Suprapubic skin (tissue), 4 donors: ENCODE data around the gene KCNMB2.

Source experiments
- CTCF ChIP-seq, 2 donors: fragments of 200-600 bp in 1 of 2; fragments of 450-650 bp in 1 of 2; sonication (generic) in 1 of 2; IDR thresholded peaks; one replicate each; pipeline ENCODE4 v1.5.1; 2016 to 2019; ENCODE audit warnings: antibody characterized with exemption in 2 of 2, mild to moderate bottlenecking in 1 of 2, moderate library complexity in 1 of 2
- EP300 ChIP-seq: sonication (generic); formaldehyde crosslinking; IDR thresholded peaks from one replicate; pipeline ENCODE4 v1.6.1; 2017; ENCODE audit warnings: antibody characterized with exemption
- POLR2A ChIP-seq, 2 donors: fragments of 450-650 bp; IDR thresholded peaks; one replicate each; pipeline ENCODE4 v1.6.1; 2017; ENCODE audit warnings: antibody characterized with exemption in 2 of 2, mild to moderate bottlenecking in 2 of 2, moderate library complexity in 2 of 2
- POLR2AphosphoS5 ChIP-seq, 3 donors: sonication (generic); formaldehyde crosslinking; IDR thresholded peaks; one replicate each; pipeline ENCODE4 v1.6.1; 2017; ENCODE audit warnings: antibody characterized with exemption in 3 of 3

GRCh38 chr3:178510496-178510895 is 25.7 kb upstream of the KCNMB2 start:
- TF ChIP-seq CTCF (IDR thresholded peaks at IDR 0.05): no peak
- no peak for TF ChIP-seq POLR2A (IDR thresholded peaks at IDR 0.05)
- TF ChIP-seq EP300: no peak
- TF ChIP-seq POLR2AphosphoS5 (IDR thresholded peaks at IDR 0.05): no peak
